DMS153 treated with DMSO at 0.1 percent for 48 hours (cell line): Measurements from ENCODE around the gene KHDRBS2.

Experiments used
- DNase-seq: peaks from one replicate; lab custom pipeline; 2025; ENCODE audit not compliant: unreplicated experiment; lab: John Stamatoyannopoulos, UW

The KHDRBS2 gene

DNA sequence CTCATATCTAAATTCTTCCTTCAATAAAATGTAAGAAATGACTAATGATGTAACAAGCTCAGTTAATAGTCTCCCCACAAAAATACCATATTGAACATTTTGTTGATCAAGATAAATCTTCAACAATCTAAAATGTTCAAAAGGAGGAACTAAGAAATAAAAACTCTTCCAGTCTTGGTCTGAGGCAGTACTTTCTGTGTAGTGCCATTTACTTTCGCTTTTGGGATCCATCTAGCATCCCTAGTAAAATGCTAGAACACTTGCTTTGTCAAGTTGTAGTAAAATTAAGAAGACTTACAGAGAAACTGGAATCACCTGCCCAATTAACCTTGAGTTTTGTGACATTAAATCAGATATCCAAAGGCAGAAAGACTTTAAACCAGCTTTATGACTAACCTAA lies 246.4 kb downstream of the KHDRBS2 start:
- DNase-seq, result no peak

DNA sequence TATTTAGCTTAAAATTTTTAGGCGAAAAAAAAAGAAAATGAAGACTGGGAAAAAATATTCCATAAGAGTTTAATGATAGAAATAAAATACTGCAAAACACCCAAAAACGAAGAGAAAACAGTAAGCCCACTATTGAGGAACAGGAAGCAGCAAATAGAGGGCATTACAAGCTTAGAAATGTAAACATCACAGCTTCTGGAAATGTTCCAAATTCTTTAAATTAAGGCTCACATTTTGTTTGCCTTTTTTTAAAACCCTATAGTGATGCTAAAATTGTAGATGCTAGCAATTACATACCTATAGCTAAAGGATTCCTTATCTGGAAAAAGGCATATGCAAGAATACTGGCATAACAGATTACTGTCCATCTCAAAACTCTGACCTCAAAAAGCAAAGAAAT lies 248.6 kb downstream of the KHDRBS2 start:
- DNase-seq, result no peak

DNA sequence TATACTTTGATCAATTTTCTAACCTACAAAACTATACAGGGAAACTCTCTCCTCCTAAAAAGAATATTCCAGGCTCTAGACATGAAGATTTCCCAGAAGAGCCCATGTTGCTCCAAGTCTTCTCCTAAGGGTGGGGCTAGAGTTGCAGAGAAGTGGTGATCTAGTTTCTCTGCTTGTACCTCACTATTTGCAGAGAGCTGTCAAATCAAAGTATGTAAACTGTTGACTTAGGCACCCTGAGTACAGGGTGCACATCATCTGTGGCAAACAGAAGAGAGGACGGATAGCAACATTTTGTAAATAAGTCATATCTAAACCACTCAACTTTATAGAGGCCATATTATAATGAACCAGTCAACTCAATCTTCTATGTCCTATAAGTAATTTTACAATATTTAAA lies 250.1 kb downstream of the KHDRBS2 start:
- DNase-seq, result no peak

DNA sequence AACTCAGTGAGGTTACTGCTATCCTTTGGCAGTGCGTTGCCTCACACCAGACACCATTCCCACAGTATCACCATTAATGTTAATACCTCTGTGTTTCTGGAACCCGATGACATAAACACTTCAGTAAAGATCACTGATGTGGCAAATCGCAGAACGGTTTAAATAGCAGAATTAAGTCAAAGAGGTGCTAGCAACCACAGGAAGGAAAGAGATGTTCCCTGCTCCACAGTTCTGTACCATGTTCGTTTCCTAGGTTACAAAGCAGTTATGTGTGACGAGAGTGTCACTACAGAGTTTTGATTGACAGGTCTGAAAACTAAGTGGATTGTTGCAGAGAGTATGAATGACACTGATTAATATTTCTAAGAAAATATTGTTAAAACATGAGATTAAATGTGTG lies 272.3 kb downstream of the KHDRBS2 start:
- no peak for DNase-seq

DNA sequence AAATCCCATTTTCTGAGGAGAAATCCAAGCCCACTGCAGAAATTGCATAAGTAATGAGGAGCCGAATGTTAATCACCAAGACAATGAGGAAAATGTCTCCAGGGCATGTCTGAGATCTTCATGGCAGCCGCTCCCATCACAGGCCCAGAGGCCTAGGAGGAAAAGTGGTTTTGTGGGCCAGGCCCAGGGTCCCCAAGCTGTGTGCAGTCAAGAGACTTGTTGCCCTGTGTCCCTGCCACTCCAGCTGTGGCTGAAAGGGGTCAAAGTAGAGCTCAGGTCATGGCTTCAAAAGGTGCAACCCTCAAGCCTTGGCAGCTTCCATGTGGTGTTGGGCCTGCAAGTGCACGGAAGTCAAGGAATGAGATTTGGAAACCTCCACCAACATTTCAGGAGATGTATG lies 276.6 kb downstream of the KHDRBS2 start:
- no peak for DNase-seq

DNA sequence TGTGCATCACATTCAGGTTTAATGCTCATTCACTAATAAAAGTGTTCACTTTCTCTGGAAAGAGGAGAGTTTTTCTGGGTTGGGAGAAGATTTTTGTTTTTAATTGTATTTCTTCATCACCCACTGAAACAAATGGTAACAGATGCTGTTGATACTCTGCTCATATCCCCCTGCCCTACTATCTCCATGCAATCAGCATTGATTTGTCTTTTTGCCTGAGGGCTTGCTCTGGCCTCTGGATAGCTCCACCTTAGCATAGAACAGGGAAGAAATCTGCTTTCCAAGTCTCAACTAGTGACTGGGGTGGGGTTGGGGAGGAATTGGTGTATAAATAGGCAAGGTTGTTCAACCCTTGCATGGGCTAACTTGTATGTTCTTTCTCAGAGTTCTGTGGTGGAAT lies 296.4 kb downstream of the KHDRBS2 start:
- no peak for DNase-seq

DNA sequence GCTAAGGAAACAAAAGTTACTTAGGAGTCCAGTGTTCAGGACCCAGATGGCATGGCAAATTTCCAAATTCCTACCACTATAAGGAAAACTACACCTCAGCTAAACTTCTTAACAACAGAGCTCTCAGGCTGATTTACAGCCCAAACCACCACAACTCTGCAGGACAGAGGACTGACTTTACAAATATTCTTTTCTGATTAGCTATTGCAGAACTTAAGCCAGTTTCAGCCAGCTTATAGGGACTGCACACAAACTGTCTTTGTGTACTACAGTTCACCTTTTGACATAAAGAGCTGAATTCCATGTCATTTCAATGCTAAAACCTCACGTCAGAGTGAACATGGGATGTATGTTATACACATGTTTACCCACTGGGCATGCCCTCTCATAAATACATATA lies 305.4 kb downstream of the KHDRBS2 start:
- no peak for DNase-seq

DNA sequence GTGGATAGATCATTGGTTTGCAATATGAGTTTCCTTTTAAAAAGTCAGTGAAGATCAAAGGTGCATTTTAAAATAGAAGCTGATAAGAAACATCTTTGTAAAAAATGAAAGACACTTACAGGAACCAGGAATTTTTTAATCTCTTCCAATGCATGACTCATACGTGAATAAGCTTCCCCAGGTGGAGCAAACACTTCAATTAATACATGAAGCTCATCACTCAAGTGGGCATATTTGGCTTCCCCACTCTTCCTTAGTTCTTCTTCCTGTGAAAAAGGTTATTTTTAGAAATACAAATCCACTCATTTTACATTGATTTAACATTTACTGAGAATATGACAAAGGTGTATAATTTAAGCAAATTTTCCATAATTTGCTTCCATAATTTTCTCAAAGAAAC lies 308.1 kb downstream of the KHDRBS2 start:
- no peak for DNase-seq

DNA sequence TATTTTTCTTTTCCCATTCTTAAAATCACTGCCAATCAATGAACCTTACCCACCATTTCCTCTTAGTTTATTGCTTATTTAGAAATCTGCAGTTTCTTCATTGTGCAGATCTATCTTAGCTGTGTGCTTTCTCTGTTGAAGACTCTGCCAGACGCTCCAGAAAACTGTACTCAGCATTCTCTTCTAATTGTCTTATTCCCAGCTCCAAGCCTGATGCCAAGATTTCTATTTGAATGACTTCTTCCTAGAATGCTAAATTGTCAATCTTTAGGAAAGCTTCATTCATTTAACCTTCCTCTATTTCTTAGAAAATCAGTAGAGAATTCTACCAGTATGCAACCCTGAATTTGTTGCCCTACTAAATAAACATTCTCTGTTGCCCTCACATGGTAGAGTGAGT lies 308.9 kb downstream of the KHDRBS2 start:
- DNase-seq, result no peak

DNA sequence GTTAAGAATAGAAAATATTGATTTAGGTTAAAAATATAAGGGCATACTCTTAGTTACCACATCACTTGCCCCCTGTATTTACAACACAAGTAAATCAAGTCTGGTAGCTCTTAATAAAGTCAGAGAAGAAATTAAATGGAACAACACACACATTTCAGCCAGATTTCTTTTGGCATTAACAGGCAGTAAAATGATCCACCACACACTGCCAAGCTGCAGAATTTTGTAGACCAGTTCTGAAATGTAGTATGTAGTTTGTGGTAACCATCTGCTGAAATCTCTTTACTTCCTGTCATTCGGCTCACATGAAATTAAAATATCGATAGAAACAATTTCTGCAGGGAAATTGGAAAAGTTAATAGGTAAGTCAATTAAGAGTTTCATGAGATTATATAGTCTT lies 326.8 kb downstream of the KHDRBS2 start:
- DNase-seq, result no peak

DNA sequence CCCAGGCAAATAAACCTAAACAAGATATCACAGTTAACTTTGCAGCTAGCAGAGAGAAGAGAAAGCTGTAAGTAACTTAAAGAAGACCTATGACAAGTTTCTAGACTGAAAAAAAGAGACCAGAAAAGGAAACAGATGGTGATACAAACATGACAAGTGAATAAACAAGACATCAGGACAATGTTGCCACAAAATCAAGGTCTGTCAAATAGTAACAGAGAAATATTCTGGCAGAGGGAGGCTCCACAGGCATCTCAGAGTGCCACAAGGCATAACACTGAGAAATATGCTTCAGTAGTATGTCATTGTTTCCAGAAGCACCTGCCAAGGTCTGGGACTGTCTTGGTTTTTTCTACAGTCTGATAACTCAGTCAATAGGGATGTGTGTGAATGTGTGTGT lies 332.2 kb downstream of the KHDRBS2 start:
- no peak for DNase-seq

DNA sequence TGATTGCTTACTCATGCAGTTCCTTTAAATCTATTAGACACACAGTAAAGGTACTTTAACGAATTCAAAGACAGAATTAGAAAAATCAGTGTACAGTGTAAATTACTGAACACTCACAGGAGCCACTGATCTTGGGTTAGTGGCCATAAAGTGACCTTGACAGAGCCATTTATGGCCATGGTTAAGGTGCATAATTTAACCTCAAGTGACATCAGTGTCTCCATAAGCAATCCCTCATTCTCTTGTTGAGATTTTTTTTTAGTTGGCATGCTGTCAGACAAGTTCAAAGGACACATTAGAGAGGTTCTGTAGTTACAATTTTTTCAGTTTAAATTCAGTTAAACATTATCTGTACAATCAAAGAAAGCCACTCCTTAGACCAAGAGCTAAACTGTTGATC lies 334.4 kb downstream of the KHDRBS2 start:
- DNase-seq, result no peak

DNA sequence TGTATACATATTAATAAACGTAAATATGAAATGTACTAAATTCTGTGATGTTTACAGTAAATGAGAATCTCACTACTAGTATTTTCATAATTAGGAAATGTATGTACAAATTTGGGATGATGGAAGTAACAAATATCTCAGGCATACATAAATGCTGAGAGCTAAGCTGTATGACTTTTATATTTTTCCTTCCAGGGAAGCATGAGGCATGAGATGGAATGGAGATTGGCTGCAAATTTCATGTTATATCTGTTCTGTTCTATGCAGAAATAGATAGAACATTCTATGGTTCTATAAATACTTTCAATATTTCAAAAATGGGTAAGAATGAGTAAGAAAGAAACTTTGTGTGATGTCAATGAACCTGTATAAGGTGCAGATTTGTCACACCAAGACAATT lies 335.2 kb downstream of the KHDRBS2 start:
- no peak for DNase-seq

DNA sequence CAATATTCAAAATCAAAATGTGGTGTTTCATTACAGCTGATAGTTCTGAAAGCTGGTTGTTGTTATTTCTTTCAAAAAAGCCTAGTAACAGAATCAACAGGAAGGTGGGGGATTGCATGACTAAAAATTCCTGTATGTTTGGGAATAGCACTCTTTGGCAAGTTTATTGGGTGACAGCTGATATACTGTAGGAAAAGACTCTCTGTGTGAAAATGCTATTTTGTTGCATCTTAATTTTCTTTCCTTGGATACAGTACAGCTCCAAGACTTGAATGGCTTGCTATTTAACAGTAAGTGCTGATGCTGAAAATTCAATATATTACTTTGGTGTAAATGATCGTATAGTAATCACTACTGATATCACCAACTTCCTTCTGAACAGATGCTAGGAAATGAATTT lies 336.1 kb downstream of the KHDRBS2 start:
- DNase-seq, result no peak

DNA sequence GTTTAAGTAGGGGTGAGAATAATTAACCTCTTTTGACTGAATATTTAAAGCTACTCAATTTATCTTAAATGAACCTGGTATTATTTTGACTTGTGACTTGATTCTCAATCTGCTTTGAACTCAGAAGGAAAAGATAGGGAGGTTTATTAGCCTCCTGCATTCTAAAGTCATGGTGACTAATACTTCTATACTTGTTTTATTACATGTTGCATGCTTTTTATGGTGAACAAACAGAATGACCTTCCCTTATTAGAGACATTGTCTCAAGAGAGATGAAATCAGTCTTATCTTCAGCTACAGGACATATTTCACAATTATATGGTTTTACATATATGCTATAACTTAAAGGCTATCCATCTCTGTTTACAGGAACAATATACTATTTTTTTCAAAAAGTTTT lies 336.9 kb downstream of the KHDRBS2 start:
- no peak for DNase-seq

DNA sequence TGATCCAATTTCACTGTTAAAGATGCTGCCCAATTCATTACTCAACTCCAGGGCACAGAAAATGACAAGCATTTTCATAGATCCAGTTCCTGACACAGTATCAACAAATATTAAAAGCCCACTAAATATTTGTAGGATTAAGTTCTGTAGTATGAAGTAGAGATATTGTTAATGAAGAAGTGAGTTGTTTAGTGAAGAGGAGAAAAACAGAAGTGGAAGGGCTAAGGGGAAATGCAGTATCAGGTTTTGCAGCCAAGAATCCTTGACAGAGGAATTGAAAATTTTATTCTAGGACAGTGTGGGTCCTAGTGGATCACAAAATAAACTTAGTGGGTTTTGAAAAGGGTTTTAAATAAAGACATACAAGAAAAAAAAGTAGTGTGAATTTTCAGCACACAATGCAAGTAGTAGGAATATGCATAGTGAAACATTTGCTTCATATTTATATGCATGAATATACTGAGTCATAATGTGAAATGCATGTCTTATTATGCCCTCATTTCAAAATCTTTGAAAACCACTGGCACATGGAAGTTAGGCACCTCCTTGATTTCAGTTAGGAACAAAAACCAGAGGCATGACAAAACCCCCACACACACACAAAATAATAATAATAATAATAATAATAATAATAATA lies 338.6 kb downstream of the KHDRBS2 start:
- DNase-seq, result no peak

DNA sequence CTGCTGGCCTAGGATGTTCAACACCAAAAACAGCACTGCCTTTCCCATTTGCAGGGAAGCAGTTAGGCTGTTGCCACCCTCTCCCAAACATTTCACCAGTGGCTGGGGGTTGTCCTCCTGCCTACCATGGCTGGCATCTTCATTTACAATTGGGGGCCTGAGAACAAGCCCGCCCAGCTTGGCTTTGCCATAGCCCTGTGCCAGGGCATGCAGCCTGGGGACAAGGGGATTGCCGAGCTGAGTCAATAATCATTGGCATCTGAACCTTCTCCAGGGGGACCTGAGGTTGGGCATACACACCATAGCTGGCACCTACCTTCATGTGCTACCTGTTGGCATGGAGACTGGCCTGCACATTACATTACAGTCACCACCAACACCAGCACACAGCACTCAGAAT lies 345.1 kb downstream of the KHDRBS2 start:
- no peak for DNase-seq

DNA sequence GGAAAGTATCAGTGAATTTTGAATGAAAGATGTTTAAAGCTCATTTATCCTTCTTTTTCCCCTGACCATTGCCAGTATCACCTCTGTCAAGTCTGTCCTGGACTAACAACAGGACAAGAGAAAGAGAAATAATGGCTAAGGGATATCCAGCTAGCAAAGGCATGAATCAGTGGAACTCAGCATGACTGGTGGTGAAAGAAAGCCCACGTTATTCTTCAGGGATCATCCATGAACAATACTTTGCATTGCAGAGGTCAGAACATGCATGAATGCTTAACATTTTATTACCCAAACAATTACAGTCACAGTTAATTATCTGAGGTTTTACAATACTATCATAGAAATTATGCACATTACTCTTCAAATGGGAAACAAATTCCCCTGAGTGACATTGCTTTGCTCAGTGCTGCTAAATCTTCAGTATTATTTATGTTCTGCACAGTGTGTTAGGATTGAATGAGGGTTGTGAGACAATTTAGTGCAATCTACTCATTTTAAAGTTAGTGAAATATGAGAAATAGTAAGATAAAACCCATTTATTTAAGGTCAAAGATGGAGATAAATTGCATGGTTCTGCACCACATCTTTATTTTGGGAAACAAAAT lies 350.7 kb downstream of the KHDRBS2 start:
- no peak for DNase-seq

DNA sequence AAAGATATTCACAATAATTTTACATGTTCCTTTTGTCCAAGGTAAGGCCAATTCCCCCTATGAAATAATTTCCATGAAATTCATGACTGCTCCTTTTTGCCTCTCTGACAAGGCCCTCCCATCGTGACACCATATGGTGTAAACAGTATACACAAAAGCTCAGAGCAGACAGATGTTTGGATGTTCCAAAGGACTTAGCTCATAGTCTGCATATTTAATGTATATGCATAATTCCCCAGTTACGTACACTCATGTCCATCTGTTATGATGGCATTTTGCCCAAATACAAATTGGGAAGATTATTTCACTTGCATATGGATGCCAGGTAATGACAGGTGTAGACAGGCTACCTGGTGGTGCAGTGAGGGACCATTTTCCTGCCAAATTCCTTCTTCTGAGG lies 376.5 kb downstream of the KHDRBS2 start:
- DNase-seq, result no peak

DNA sequence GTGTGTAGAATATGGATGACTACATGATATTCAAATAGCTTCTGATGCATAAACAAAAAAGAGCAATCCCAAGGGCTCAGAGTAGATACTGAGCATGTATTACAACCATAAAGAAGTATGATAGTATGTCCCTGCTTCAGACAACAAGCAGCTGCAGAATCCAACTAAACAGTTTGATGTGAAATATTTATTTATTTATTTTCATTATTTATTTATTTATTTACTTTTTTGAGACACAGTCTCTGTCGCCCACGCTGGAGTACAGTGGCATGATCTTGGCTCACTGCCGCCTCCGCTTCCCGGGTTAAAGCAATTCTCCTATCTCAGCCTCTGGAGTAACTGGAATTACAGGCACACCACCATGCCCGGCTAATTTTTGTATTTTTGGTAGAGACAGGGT lies 384.3 kb downstream of the KHDRBS2 start:
- no peak for DNase-seq

DNA sequence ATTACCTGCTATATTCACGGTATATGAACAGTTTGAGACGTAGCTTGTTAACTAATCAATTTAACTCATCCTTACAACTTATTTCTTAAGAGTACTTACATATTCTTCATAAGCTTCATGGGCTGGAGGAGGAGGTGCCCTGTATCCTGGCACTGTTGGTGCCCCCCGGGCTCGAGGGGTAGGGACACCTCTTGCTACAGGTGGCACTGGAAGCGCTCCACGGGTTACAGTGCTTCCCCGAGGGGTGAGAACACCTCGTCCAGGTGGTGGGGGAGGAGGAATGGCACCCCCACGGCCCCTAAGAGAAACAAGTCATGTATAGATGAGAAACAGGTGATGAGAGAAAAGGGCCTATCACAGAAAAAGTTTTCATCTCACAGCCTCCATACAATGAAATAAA lies 391.5 kb downstream of the KHDRBS2 start:
- no peak for DNase-seq

DNA sequence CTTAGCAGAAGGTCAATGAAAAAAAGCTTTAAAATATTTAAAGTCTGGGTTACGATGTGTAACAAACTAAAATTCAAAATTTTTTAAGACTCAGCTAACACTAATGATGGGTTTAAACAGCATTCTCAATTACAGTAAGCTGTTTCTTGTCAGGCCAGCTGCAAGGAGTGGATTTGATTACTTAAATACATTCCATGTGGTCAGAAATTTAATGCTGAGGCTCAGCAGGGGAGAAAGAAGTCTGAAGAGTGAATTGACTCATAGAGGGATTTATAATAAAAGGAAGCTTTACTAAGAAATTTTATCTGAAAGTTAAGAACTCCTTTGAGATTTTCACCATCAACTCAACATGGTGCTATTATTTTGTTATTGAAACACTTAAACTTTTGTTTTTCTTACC lies 398.6 kb downstream of the KHDRBS2 start:
- DNase-seq, result no peak

DNA sequence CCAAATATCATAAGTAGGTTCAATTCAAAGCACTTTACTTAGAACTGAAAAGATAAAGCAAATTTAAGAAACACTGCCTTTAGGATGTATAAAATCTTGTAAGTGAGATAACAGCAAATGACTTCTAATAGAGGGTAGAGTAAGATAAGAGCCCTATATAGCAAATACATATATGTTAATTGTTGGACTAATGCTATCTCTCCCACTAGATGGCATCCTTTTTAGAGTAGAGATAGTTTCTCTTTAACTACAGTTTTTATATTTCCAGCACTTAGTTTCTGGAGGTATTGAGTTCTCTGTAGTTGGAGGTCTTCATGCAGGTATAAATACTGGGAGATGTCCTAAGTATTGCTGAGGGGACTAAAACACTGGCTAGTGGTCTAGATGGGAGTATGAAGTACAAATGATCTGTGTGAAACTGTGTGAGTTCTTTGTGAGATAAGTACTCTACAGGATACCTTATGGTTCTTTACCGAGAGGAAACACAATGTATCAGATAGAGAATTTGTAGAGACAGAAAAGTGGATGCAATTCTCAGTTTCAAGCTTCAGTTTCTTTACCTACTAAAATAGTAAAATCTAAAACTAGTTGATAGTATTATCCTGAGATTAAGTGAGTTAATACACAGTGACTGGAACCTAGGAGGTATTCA lies 399.3 kb downstream of the KHDRBS2 start:
- peak; percentile 1 for DNase-seq
